Measurements from ENCODE around the gene MEPCE. TPM values are rescaled to one million over a fixed set of nuclear protein-coding genes. Genes with fewer than 3 reads are reported as not detected.
A peak's percentile ranks its signal among the peaks of the same experiment; 100 is the strongest.
"Not testable (repeated sequence)": the region's sequence is repeated elsewhere in the genome, so short reads cannot be mapped to it uniquely, and the experiment has no call there.

MEPCE gene
- total and polyA plus RNA-seq, 3 experiments from 2014 or later: 13.6 to 78.8 (median 75.9) TPM

GRCh38 chr7:100438172-100438571, 8.5 kb downstream of the MEPCE start:
- POLR2A ChIA-PET: no interaction called here
- peaks cover 19% of the 10 kb centered on the region for H3K4me1 ChIP-seq (ENCODE audit: insufficient read depth, low read length)
- H3K27me3 Mint-ChIP-seq: no peaks in the 10 kb centered on the region

DNA sequence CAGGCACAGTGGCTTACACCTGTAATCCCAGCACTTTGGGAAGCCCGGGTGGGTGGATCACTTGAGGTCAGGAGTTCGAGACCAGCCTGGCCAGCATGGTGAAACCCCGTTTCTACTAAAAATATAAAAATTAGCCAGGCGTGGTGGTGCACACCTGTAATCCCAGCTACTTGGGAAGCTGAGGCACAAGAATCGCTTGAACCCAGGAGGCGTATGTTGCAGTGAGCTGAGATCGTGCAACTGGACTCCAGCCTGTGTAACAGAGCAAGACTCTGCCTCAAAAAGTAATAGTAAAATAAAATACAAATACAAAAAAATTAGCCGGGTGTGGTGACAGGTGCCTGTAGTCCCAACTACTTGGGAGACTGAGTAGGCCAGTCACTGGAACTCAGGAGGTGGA, 9.1 kb downstream of the MEPCE start:
- H3K9me3 Mint-ChIP-seq; H3K27ac Mint-ChIP-seq; H3K27me3 ChIP-seq (ENCODE audit: insufficient read depth, low read length, poor library complexity, severe bottlenecking); H3K27ac ChIP-seq (ENCODE audit: low read depth, low read length); H3K9me3 ChIP-seq (ENCODE audit: low read length); H3K36me3 ChIP-seq (ENCODE audit: insufficient read depth, low read length); H3K4me3 ChIP-seq (ENCODE audit: low read length); H3K27me3 Mint-ChIP-seq; POLR2A ChIA-PET; DNase-seq: not testable (repeated sequence)
- peaks cover 16% of the 10 kb centered on the region for H3K4me1 ChIP-seq (ENCODE audit: insufficient read depth, low read length)
- CTCF ChIA-PET: interaction anchor here (2.1 kb wide), 1 partner anchor 12 kb away, joined by 9 read pairs; no protein-coding TSS in a partner anchor
- Mint-ChIP-seq H3K36me3 (peaks cover 0 to 23% (median 4%) of the 10 kb centered on the region in 3 donors), H3K4me3 (peak overlapping the region in 1 of 7 donors; percentile 42), H3K4me1 (peaks cover 17 to 23% (median 17%) of the 10 kb centered on the region in 3 donors)

More at GRCh38 chr7:100438172-100438571, 8.5 kb downstream of the MEPCE start:
- no peak overlapping the region for H3K27ac ChIP-seq (ENCODE audit: low read depth, low read length)
- no peak overlapping the region for H3K4me3 ChIP-seq (ENCODE audit: low read length)
- peaks cover 0 to 3% (median 0%) of the 10 kb centered on the region in 5 donors for H3K9me3 Mint-ChIP-seq
- CTCF ChIA-PET: interaction anchor here (1.4 to 2.8 kb wide), 2 partner anchors 12 to 121 kb away, joined by 4 to 13 read pairs; no protein-coding TSS in a partner anchor
- H3K36me3 ChIP-seq (ENCODE audit: insufficient read depth, low read length): peaks cover 14% of the 10 kb centered on the region
- no peak for DNase-seq
- peaks cover 19 to 29% (median 23%) of the 10 kb centered on the region in 3 donors for H3K4me1 Mint-ChIP-seq
- no peaks in the 10 kb centered on the region for H3K27me3 ChIP-seq (ENCODE audit: insufficient read depth, low read length, poor library complexity, severe bottlenecking)
- H3K4me3 Mint-ChIP-seq: peak overlapping the region in 3 of 7 donors; percentile 24 to 58 (median 43)
- no peaks in the 10 kb centered on the region for H3K9me3 ChIP-seq (ENCODE audit: low read length)
- H3K36me3 Mint-ChIP-seq: peaks cover 0 to 29% (median 6%) of the 10 kb centered on the region in 3 donors
- peak overlapping the region in 5 of 8 donors; percentile 8 to 76 (median 60) for H3K27ac Mint-ChIP-seq

DNA sequence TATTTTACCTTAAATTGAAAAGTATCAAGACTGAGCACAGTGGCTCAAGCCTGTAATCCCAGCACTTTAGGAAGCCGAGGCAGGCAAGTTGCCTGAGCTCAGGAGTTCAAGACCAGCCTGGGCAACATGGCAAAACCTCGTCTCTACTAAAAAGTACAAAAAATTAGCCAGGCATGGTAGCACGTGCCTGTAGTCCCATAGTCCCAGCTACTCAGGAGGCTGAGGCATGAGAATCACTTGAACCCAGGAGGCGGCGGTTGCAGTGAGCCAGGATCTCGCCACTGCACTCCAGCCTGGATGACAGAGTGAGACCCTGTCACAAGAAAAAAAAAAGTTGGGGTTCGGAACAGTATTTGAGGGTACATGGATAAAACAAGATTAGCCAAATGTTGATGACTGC, 9.6 kb downstream of the MEPCE start:
- Histone ChIP-seq H3K4me1 (ENCODE audit: insufficient read depth, low read length) (peaks cover 13% of the 10 kb centered on the region), H3K27ac (ENCODE audit: low read depth, low read length) (peak overlapping the region; percentile 38)
- POLR2A ChIA-PET; H3K36me3 ChIP-seq (ENCODE audit: insufficient read depth, low read length); DNase-seq; H3K27ac Mint-ChIP-seq; H3K4me3 ChIP-seq (ENCODE audit: low read length); H3K9me3 ChIP-seq (ENCODE audit: low read length); H3K9me3 Mint-ChIP-seq; H3K27me3 ChIP-seq (ENCODE audit: insufficient read depth, low read length, poor library complexity, severe bottlenecking); H3K27me3 Mint-ChIP-seq: not testable (repeated sequence)
- peak overlapping the region in 1 of 7 donors; percentile 42 for H3K4me3 Mint-ChIP-seq
- CTCF ChIA-PET: interaction anchor here (2.1 kb wide), 1 partner anchor 12 kb away, joined by 9 read pairs; no protein-coding TSS in a partner anchor
- peaks cover 0 to 18% (median 3%) of the 10 kb centered on the region in 3 donors for H3K36me3 Mint-ChIP-seq
- H3K4me1 Mint-ChIP-seq: peaks cover 12 to 18% (median 16%) of the 10 kb centered on the region in 3 donors

GRCh38 chr7:100441641-100442535, 12.3 kb downstream of the MEPCE start:
- ChIA-PET POLR2A (interaction anchor here (0.7 kb wide), 1 partner anchor 1003 kb away, joined by 3 read pairs; the partner anchor contains the start of gene PTCD1), CTCF (interaction anchor here (1.1 kb wide), 1 partner anchor 251 kb away, joined by 4 read pairs; no protein-coding TSS in a partner anchor)
- Mint-ChIP-seq H3K4me1 (peaks cover 0 to 7% (median 0%) of the 10 kb centered on the region in 3 donors), H3K27ac (peak overlapping the region in 2 of 8 donors; percentile 63 to 68), H3K4me3 (peak overlapping the region in 1 of 7 donors; percentile 5), H3K9me3 (no peaks in the 10 kb centered on the region), H3K36me3 (no peaks in the 10 kb centered on the region), H3K27me3 (no peaks in the 10 kb centered on the region)
- DNase-seq: no peak
- Histone ChIP-seq H3K36me3 (ENCODE audit: insufficient read depth, low read length) (no peaks in the 10 kb centered on the region), H3K4me1 (ENCODE audit: insufficient read depth, low read length) (peaks cover 13% of the 10 kb centered on the region), H3K27me3 (ENCODE audit: insufficient read depth, low read length, poor library complexity, severe bottlenecking) (no peaks in the 10 kb centered on the region), H3K27ac (ENCODE audit: low read depth, low read length) (no peak overlapping the region), H3K4me3 (ENCODE audit: low read length) (no peak overlapping the region), H3K9me3 (ENCODE audit: low read length) (no peaks in the 10 kb centered on the region)

GRCh38 chr7:100443096-100443840, 13.6 kb downstream of the MEPCE start:
- Histone ChIP-seq H3K36me3 (ENCODE audit: insufficient read depth, low read length) (no peaks in the 10 kb centered on the region), H3K27ac (ENCODE audit: low read depth, low read length) (no peak overlapping the region), H3K4me3 (ENCODE audit: low read length) (no peak overlapping the region), H3K4me1 (ENCODE audit: insufficient read depth, low read length) (peaks cover 13% of the 10 kb centered on the region), H3K9me3 (ENCODE audit: low read length) (no peaks in the 10 kb centered on the region), H3K27me3 (ENCODE audit: insufficient read depth, low read length, poor library complexity, severe bottlenecking) (no peaks in the 10 kb centered on the region)
- H3K4me3 Mint-ChIP-seq: no peak overlapping the region
- no peaks in the 10 kb centered on the region for H3K36me3 Mint-ChIP-seq
- no peaks in the 10 kb centered on the region for H3K9me3 Mint-ChIP-seq
- H3K27me3 Mint-ChIP-seq: no peaks in the 10 kb centered on the region
- H3K4me1 Mint-ChIP-seq: peaks cover 0 to 7% (median 0%) of the 10 kb centered on the region in 3 donors
- no peak for DNase-seq
- ChIA-PET CTCF (no interaction called here), POLR2A (interaction anchor here (0.5 to 0.6 kb wide), 2 partner anchors 91 to 278 kb away, joined by 3 read pairs; no protein-coding TSS in a partner anchor)
- peak overlapping the region in 1 of 8 donors; percentile 54 for H3K27ac Mint-ChIP-seq

DNA sequence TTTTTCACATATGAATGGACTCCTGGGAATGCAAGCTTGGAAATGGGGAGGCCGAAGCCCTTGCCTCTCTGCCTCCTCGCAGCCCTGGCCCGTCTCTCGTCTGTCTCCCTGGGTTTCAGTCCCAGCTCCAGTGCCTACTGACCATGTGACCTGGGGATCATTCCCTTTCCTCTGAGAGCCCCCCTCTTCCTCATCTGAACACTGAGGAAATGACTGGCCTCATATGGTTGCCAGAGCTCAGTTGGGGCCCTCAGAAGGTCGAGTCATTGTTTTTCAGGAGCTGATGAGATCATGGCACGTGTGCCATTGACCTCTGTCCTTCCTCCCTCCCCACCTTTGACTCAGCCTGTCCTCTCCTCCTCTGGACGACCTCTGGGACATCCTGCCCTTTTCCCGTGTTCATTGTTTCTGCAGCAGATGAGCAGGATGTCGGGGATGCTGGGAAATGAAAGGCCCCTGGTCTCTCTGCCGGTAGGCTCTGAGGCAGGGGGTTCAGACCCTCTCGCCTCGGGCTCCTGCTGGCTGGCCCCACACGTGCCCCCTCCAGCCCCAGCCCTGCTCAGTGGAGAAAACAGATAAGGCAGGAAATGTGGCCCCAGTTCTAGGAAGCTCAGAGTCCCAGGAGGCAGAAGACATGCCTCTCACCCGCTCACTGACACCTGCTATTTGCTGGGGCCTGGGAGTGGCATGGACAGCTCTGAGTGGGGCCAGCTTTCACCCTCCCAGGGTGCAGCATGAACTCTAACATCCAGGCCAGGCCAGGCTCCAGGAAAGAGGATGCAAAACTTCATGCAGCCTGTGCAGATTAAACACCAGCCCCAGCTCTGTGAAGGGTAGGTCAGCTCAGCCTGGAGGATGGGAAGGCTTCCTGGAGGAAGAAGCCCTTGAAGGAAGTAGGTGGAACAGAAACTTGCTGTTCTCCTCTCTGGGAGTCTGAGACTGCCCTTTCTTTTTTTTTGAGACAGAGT, 15.0 kb downstream of the MEPCE start:
- DNase-seq: no peak
- ChIA-PET POLR2A (interaction anchor here (0.7 to 1.1 kb wide), 4 partner anchors 8 to 21 kb away, joined by 3 read pairs; partner anchors contain the start of genes MEPCE, PPP1R35 and ZCWPW1), CTCF (interaction anchor here (0.9 to 1.7 kb wide), 3 partner anchors 24 to 261 kb away, joined by 3 to 4 read pairs (median 3); partner anchors contain the start of gene POP7)
- Histone ChIP-seq H3K36me3 (ENCODE audit: insufficient read depth, low read length) (no peaks in the 10 kb centered on the region), H3K27ac (ENCODE audit: low read depth, low read length) (peak overlapping the region; percentile 48), H3K4me1 (ENCODE audit: insufficient read depth, low read length) (peaks cover 13% of the 10 kb centered on the region), H3K27me3 (ENCODE audit: insufficient read depth, low read length, poor library complexity, severe bottlenecking) (no peaks in the 10 kb centered on the region), H3K9me3 (ENCODE audit: low read length) (no peaks in the 10 kb centered on the region), H3K4me3 (ENCODE audit: low read length) (no peak overlapping the region)
- Mint-ChIP-seq H3K4me3 (no peak overlapping the region), H3K4me1 (peaks cover 0 to 10% (median 0%) of the 10 kb centered on the region in 3 donors), H3K27ac (no peak overlapping the region), H3K27me3 (no peaks in the 10 kb centered on the region), H3K9me3 (no peaks in the 10 kb centered on the region), H3K36me3 (no peaks in the 10 kb centered on the region)

DNA sequence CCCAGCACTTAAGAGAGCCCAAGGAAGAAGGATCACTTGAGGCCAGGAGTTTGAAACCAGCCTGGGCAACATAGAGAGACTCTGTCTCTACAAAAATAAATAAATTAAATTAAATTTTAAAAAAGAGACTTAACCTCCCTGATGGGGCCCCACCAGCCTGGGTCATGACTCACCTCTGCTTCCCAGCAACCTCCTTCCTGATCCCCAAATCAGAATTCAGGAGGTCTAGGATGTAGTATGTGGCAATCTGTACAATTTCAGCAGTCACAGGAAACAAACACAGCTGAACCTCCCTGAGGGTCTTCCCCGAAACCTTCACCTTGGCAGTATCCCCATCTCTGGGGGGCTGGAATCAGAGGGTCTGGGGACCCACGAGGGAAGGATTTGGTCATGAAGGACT, 16.4 kb downstream of the MEPCE start:
- Mint-ChIP-seq H3K9me3 (no peaks in the 10 kb centered on the region), H3K4me3 (no peak overlapping the region), H3K4me1 (peaks cover 0 to 14% (median 7%) of the 10 kb centered on the region in 3 donors), H3K27me3 (no peaks in the 10 kb centered on the region), H3K27ac (no peak overlapping the region), H3K36me3 (no peaks in the 10 kb centered on the region)
- Histone ChIP-seq H3K36me3 (ENCODE audit: insufficient read depth, low read length) (no peaks in the 10 kb centered on the region), H3K27me3 (ENCODE audit: insufficient read depth, low read length, poor library complexity, severe bottlenecking) (no peaks in the 10 kb centered on the region), H3K9me3 (ENCODE audit: low read length) (no peaks in the 10 kb centered on the region), H3K27ac (ENCODE audit: low read depth, low read length) (no peak overlapping the region), H3K4me1 (ENCODE audit: insufficient read depth, low read length) (peaks cover 13% of the 10 kb centered on the region), H3K4me3 (ENCODE audit: low read length) (no peak overlapping the region)
- CTCF ChIA-PET: interaction anchor here (0.9 kb wide), 1 partner anchor 82 kb away, joined by 3 read pairs; no protein-coding TSS in a partner anchor
- DNase-seq: no peak
- POLR2A ChIA-PET: interaction anchor here (0.5 kb wide), 1 partner anchor 183 kb away, joined by 3 read pairs; no protein-coding TSS in a partner anchor
